HepG2 (cell line): Measurements from ENCODE around the gene XAF1. TPM values are rescaled to one million over a fixed set of nuclear protein-coding genes. Genes with fewer than 3 reads are reported as not detected.

Experiments
- ATF5 ChIP-seq: sonication (generic); formaldehyde crosslinking; IDR thresholded peaks from 2 replicates; pipeline ENCODE4 v1.4.0; 2020; ENCODE audit warnings: mild to moderate bottlenecking, low read depth, missing genetic modification reagents
- IRX3 ChIP-seq: sonication (generic); formaldehyde crosslinking; IDR thresholded peaks from 2 replicates; pipeline ENCODE4 v1.8.1; 2023; ENCODE audit warnings: mild to moderate bottlenecking, low read depth, missing genetic modification reagents, borderline replicate concordance
- MAZ ChIP-seq, 2 experiments: sonication (generic) in 1 of 2; formaldehyde crosslinking in 1 of 2; IDR thresholded peaks; 2 replicates each; pipeline versions ENCODE4 v1.5.0 to v1.6.1; 2012 to 2020; ENCODE audit warnings: low read depth in 2 of 2, mild to moderate bottlenecking in 2 of 2, borderline replicate concordance in 1 of 2, improper control_type of control experiment in 1 of 2, low read length in 1 of 2, missing genetic modification reagents in 1 of 2, moderate library complexity in 1 of 2
- PHF8 ChIP-seq: sonication (generic); formaldehyde crosslinking; IDR thresholded peaks from 2 replicates; pipeline ENCODE4 v1.5.0; 2020; ENCODE audit warnings: missing genetic modification reagents
- PITX1 ChIP-seq: sonication (generic); formaldehyde crosslinking; IDR thresholded peaks from 2 replicates; pipeline ENCODE4 v1.5.1; 2020; ENCODE audit warnings: mild to moderate bottlenecking, missing genetic modification reagents
- RARA ChIP-seq: IDR thresholded peaks from 2 replicates; pipeline ENCODE4 v1.6.1; 2016; ENCODE audit warnings: missing genetic modification reagents, missing compliant biosample characterization
- TSC22D2 ChIP-seq: sonication (generic); formaldehyde crosslinking; IDR thresholded peaks from 2 replicates; pipeline ENCODE4 v1.5.1; 2020; ENCODE audit warnings: missing genetic modification reagents, mild to moderate bottlenecking, borderline replicate concordance
- ZBTB38 ChIP-seq: sonication (generic); formaldehyde crosslinking; IDR thresholded peaks from 2 replicates; pipeline ENCODE4 v1.5.1; 2020; ENCODE audit warnings: mild to moderate bottlenecking, missing genetic modification reagents
- ZFP90 ChIP-seq: sonication (generic); formaldehyde crosslinking; IDR thresholded peaks from 2 replicates; pipeline ENCODE4 v1.8.0; 2022; ENCODE audit warnings: missing genetic modification reagents, mild to moderate bottlenecking, inconsistent platforms, borderline replicate concordance
- ZNF414 ChIP-seq: sonication (generic); formaldehyde crosslinking; IDR thresholded peaks from 2 replicates; pipeline ENCODE4 v1.5.0; 2020; ENCODE audit warnings: missing genetic modification reagents
- ZNF510 ChIP-seq: sonication (generic); formaldehyde crosslinking; IDR thresholded peaks from 2 replicates; pipeline ENCODE4 v1.4.0; 2020; ENCODE audit warnings: low read depth, mild to moderate bottlenecking, missing genetic modification reagents
- ZNF512 ChIP-seq: sonication (generic); formaldehyde crosslinking; IDR thresholded peaks from 2 replicates; pipeline ENCODE4 v1.4.0; 2020; ENCODE audit warnings: mild to moderate bottlenecking, missing genetic modification reagents
- ZNF746 ChIP-seq: sonication (generic); formaldehyde crosslinking; IDR thresholded peaks from 2 replicates; pipeline ENCODE4 v1.8.0; 2022; ENCODE audit warnings: mild to moderate bottlenecking, missing genetic modification reagents
- ZSCAN25 ChIP-seq: sonication (generic); formaldehyde crosslinking; IDR thresholded peaks from 2 replicates; pipeline ENCODE4 v1.8.0; 2022; ENCODE audit warnings: mild to moderate bottlenecking, missing genetic modification reagents
- polyA plus RNA-seq, 8 experiments: library from polyadenylated mRNA; depleted of rRNA in 3 of 8; stranded (reverse) in 7 of 8; unstranded in 1 of 8; fragments of >200 nt; fragmentation: Illumina TruSeq in 4 of 8; extraction: Trizol in 4 of 8; gene quantifications; 2 replicates each; pipeline versions ENCODE4 v1.2.1 to v1.2.3, GENCODE V29; 2011 to 2016; ENCODE audit warnings: low read depth in 4 of 8, missing spikeins in 1 of 8, mixed read lengths in 1 of 8; ENCODE audit not compliant: insufficient read depth in 1 of 8
- total RNA-seq, 5 experiments: library from RNA; depleted of rRNA; stranded (reverse); fragments of >200 nt; fragmentation: Illumina TruSeq; extraction: Trizol; gene quantifications; 2 replicates each; pipeline ENCODE4 v1.2.3, GENCODE V29; 2016; ENCODE audit warnings: low read depth in 1 of 5
- TF ChIP-seq, protein P1 (sequence below): IDR thresholded peaks from 2 replicates; pipeline ENCODE4 v1.6.1; 2012; ENCODE audit warnings: inconsistent platforms
- TF ChIP-seq, protein P2 (sequence below): sonication (generic); formaldehyde crosslinking; IDR thresholded peaks from 2 replicates; pipeline ENCODE4 v1.4.0; 2020; ENCODE audit warnings: missing genetic modification reagents

XAF1 gene
- total and polyA plus RNA-seq, 2 of the 13 experiments (the other 11 are each of a cell fraction or from before 2014, with no cell fraction given) = 1.2 to 2.4 TPM

GRCh38 chr17:6712058-6712853 lies 43.6 kb upstream of the XAF1 start (continued):
- TF ChIP-seq PHF8 (peak; percentile 39), ZFP90 (no peak; the same call in 1 of the 2 replicates), RARA (CRISPR knock-in tag) (peak; percentile 27; the same call in 1 of the 2 replicates), IRX3 (CRISPR knock-in tag) (no peak), ZSCAN25 (CRISPR knock-in tag) (0 out of 2 replicates have a peak, but pooled peaks have one; percentile 42), MAZ (IDR thresholded peaks at IDR 0.05; ENCODE audit: borderline replicate concordance, low read depth, low read length) (no peak), MAZ (CRISPR knock-in tag; IDR thresholded peaks at IDR 0.05; ENCODE audit: low read depth) (peak; percentile 10; the same call in 1 of the 2 replicates), ZNF414 (CRISPR knock-in tag) (peak; percentile 67), PITX1 (no peak; the same call in 1 of the 2 replicates), TSC22D2 (CRISPR knock-in tag) (0 out of 2 replicates have a peak, but pooled peaks have one; percentile 17), ZNF746 (CRISPR knock-in tag) (0 out of 2 replicates have a peak, but pooled peaks have one; percentile 11), ZNF512 (0 out of 2 replicates have a peak, but pooled peaks have one; percentile 13), ATF5 (peak; percentile 83; the same call in 1 of the 2 replicates), ZNF510 (CRISPR knock-in tag) (peak; percentile 75; the same call in 1 of the 2 replicates), ZBTB38 (CRISPR knock-in tag) (0 out of 2 replicates have a peak, but pooled peaks have one; percentile 18)
- TF ChIP-seq, protein P1, sequence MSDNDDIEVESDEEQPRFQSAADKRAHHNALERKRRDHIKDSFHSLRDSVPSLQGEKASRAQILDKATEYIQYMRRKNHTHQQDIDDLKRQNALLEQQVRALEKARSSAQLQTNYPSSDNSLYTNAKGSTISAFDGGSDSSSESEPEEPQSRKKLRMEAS = peak; percentile 80
- TF ChIP-seq, protein P2, sequence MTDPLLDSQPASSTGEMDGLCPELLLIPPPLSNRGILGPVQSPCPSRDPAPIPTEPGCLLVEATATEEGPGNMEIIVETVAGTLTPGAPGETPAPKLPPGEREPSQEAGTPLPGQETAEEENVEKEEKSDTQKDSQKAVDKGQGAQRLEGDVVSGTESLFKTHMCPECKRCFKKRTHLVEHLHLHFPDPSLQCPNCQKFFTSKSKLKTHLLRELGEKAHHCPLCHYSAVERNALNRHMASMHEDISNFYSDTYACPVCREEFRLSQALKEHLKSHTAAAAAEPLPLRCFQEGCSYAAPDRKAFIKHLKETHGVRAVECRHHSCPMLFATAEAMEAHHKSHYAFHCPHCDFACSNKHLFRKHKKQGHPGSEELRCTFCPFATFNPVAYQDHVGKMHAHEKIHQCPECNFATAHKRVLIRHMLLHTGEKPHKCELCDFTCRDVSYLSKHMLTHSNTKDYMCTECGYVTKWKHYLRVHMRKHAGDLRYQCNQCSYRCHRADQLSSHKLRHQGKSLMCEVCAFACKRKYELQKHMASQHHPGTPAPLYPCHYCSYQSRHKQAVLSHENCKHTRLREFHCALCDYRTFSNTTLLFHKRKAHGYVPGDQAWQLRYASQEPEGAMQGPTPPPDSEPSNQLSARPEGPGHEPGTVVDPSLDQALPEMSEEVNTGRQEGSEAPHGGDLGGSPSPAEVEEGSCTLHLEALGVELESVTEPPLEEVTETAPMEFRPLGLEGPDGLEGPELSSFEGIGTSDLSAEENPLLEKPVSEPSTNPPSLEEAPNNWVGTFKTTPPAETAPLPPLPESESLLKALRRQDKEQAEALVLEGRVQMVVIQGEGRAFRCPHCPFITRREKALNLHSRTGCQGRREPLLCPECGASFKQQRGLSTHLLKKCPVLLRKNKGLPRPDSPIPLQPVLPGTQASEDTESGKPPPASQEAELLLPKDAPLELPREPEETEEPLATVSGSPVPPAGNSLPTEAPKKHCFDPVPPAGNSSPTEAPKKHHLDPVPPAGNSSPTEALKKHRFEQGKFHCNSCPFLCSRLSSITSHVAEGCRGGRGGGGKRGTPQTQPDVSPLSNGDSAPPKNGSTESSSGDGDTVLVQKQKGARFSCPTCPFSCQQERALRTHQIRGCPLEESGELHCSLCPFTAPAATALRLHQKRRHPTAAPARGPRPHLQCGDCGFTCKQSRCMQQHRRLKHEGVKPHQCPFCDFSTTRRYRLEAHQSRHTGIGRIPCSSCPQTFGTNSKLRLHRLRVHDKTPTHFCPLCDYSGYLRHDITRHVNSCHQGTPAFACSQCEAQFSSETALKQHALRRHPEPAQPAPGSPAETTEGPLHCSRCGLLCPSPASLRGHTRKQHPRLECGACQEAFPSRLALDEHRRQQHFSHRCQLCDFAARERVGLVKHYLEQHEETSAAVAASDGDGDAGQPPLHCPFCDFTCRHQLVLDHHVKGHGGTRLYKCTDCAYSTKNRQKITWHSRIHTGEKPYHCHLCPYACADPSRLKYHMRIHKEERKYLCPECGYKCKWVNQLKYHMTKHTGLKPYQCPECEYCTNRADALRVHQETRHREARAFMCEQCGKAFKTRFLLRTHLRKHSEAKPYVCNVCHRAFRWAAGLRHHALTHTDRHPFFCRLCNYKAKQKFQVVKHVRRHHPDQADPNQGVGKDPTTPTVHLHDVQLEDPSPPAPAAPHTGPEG (CRISPR knock-in tag) = 0 out of 2 replicates have a peak, but pooled peaks have one; percentile 53
